Sigmoid colon (tissue), 7 donors: ENCODE results near the gene INAVA. TPM values are rescaled to one million over a fixed set of nuclear protein-coding genes. Genes with fewer than 3 reads are reported as not detected.
"Not testable (repeated sequence)": the region's sequence is repeated elsewhere in the genome, so short reads cannot be mapped to it uniquely, and the experiment has no call there.

Experiments used
- DNase-seq: peaks from one replicate; pipeline ENCODE4 v3.0.0-alpha.2; 2019
- H3K27ac ChIP-seq, 4 donors: fragments of 200-600 bp; sonication (generic); one replicate each; pipeline ENCODE4 v1.5.1; 2016 to 2019; ENCODE audit warnings: mild to moderate bottlenecking in 1 of 4
- H3K27me3 ChIP-seq, 3 donors: fragments of 200-600 bp; sonication (generic); one replicate each; pipeline ENCODE4 v1.5.1; 2019; ENCODE audit warnings: mild to moderate bottlenecking in 1 of 3
- H3K36me3 ChIP-seq, 4 donors: fragments of 200-600 bp; sonication (generic); one replicate each; pipeline ENCODE4 v1.5.1; 2016 to 2019
- H3K4me1 ChIP-seq, 4 donors: fragments of 200-600 bp; sonication (generic); one replicate each; pipeline ENCODE4 v1.5.1; 2017 to 2019
- H3K4me3 ChIP-seq, 4 donors: fragments of 200-600 bp; sonication (generic); one replicate each; pipeline ENCODE4 v1.5.1; 2017 to 2019; ENCODE audit warnings: mild to moderate bottlenecking in 2 of 4, moderate library complexity in 1 of 4
- H3K9me3 ChIP-seq, 4 donors: fragments of 200-600 bp in 3 of 4; sonication (generic) in 3 of 4; one replicate each; pipeline versions ENCODE4 v1.5.1 to v1.6.1; 2013 to 2019
- EP300 ChIP-seq, 4 donors: sonication (generic); formaldehyde crosslinking; IDR thresholded peaks; one replicate each; pipeline ENCODE4 v1.6.1; 2017; ENCODE audit warnings: antibody characterized with exemption in 4 of 4
- POLR2A ChIP-seq, 2 donors: fragments of 450-650 bp; IDR thresholded peaks; one replicate each; pipeline ENCODE4 v1.6.1; 2016; ENCODE audit warnings: antibody characterized with exemption in 2 of 2, mild to moderate bottlenecking in 2 of 2, moderate library complexity in 2 of 2
- POLR2AphosphoS5 ChIP-seq, 4 donors: sonication (generic); formaldehyde crosslinking; IDR thresholded peaks; one replicate each; pipeline ENCODE4 v1.6.1; 2017; ENCODE audit warnings: antibody characterized with exemption in 4 of 4
- WGBS, 2 donors: extraction: QIAGEN DNeasy Blood & Tissue Kit; methylation state at CpG; one replicate each; pipeline ENCODE4 v1.1.7; 2013; 5-methylcytosine and 5-hydroxymethylcytosine counted together
- intact Hi-C: fragments of 100-400 bp; cut with DNase I; formaldehyde crosslinking; loops from one replicate; pipeline ENCODE4 v1.15.1; 2023
- polyA plus RNA-seq, 3 donors: library from polyadenylated mRNA; stranded (reverse); fragments of 200-250 nt; gene quantifications; one replicate each; pipeline ENCODE4 v1.2.3, GENCODE V29; 2013
- total RNA-seq, 4 donors: library from RNA; depleted of rRNA; stranded (reverse); fragments of >200 nt; gene quantifications; one replicate each; pipeline ENCODE4 v1.1.0, GENCODE V29; 2016
- TF ChIP-seq, protein P1 (sequence below), 4 experiments: fragments of 450-650 bp in 3 of 4; fragments of 200-600 bp in 1 of 4; IDR thresholded peaks; one replicate each; pipeline ENCODE4 v1.5.1; 2016 to 2019; ENCODE audit warnings: antibody characterized with exemption in 4 of 4, mild to moderate bottlenecking in 3 of 4, moderate library complexity in 2 of 4
- donor health status: healthy with polysubstance abuse.
- donor health status: Bipolar disorder and iron deficiency.
- donor health status: healthy.

Gene INAVA
- total and polyA plus RNA-seq, 7 donors: 0.27 to 176 (median 1.4) TPM

DNA sequence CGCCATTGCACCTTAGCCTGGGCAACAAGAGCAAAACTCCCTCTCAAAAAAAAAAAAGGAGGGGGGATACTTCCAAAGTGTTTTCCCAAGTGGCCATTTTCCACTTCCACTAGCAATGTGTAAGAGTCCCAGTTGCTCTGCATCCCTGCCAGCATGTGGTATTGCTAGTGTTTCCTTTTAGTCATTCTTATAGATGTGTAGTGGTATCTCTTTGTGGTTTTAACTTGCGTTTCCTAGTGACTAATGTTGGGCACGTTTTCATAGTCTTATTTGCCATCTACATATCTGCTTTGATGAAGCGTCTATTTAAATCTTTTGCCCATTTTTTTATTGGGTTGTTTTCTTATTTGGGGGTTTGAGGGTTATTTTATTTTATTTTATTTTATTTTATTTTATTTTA, 31.1 kb downstream of the INAVA start:
- H3K4me1 ChIP-seq: no peaks in the 10 kb centered on the region
- no peaks in the 10 kb centered on the region for H3K27me3 ChIP-seq
- 61 to 81% methylated on average over 4 of the region's 4 CpGs for WGBS, 2 donors
- H3K27ac ChIP-seq: no peak overlapping the region
- intact Hi-C loops: no loop called here
- no peaks in the 10 kb centered on the region for H3K9me3 ChIP-seq
- TF ChIP-seq POLR2AphosphoS5 (IDR thresholded peaks at IDR 0.05): no peak
- no peak for TF ChIP-seq EP300 (IDR thresholded peaks at IDR 0.05)
- no peak for TF ChIP-seq POLR2A (IDR thresholded peaks at IDR 0.05)
- TF ChIP-seq, protein P1, sequence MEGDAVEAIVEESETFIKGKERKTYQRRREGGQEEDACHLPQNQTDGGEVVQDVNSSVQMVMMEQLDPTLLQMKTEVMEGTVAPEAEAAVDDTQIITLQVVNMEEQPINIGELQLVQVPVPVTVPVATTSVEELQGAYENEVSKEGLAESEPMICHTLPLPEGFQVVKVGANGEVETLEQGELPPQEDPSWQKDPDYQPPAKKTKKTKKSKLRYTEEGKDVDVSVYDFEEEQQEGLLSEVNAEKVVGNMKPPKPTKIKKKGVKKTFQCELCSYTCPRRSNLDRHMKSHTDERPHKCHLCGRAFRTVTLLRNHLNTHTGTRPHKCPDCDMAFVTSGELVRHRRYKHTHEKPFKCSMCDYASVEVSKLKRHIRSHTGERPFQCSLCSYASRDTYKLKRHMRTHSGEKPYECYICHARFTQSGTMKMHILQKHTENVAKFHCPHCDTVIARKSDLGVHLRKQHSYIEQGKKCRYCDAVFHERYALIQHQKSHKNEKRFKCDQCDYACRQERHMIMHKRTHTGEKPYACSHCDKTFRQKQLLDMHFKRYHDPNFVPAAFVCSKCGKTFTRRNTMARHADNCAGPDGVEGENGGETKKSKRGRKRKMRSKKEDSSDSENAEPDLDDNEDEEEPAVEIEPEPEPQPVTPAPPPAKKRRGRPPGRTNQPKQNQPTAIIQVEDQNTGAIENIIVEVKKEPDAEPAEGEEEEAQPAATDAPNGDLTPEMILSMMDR (IDR thresholded peaks at IDR 0.05): no peak
- DNase-seq: no peak
- no peak overlapping the region for H3K4me3 ChIP-seq
- H3K36me3 ChIP-seq: no peaks in the 10 kb centered on the region

DNA sequence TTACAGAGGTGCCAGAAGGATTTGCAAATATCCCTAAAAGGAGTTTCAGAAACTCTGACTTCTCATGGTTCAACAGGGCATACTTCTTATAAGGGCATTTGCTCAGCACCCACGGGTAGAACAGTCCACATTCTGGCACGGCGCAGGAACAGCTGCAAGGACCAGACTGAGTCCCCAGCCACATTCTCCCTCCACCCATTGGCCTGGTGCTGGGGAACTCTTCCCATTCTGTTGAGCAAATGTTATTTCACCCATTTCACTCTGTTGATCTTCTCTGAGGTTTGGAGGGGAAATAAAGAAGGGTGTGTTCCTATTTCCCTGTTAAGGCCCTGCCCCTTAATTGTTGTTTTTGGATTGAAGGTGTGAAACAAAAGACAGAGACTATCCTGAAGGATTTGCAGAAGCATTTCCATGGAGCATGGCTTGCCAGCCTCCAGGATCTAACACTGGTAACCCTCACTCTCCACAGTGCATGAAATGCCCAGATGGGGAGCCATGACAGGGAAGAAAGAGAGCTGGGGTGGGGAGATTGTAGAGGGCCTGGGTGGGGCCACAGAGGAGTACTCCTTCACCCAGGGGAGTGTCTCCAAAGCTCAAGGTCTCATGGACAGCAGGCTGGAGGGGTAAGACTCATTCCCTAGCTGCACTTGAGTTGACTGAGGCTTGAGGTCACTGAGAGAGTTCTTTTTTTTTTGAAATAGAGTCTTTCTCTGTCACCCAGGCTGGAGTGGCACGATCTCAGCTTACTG, 35.0 kb downstream of the INAVA start:
- WGBS, 2 donors: 42 to 71% methylated on average over 4 of the region's 4 CpGs
- H3K36me3 ChIP-seq: no peaks in the 10 kb centered on the region
- DNase-seq: peak; percentile 12
- H3K27me3 ChIP-seq: no peaks in the 10 kb centered on the region
- H3K4me3 ChIP-seq: no peak overlapping the region
- no peaks in the 10 kb centered on the region for H3K4me1 ChIP-seq
- no peak for TF ChIP-seq EP300 (IDR thresholded peaks at IDR 0.05)
- TF ChIP-seq, protein P1 (IDR thresholded peaks at IDR 0.05): no peak
- no peak for TF ChIP-seq POLR2AphosphoS5 (IDR thresholded peaks at IDR 0.05)
- TF ChIP-seq POLR2A (IDR thresholded peaks at IDR 0.05): no peak
- intact Hi-C loops: no loop called here
- no peaks in the 10 kb centered on the region for H3K9me3 ChIP-seq
- H3K27ac ChIP-seq: no peak overlapping the region

DNA sequence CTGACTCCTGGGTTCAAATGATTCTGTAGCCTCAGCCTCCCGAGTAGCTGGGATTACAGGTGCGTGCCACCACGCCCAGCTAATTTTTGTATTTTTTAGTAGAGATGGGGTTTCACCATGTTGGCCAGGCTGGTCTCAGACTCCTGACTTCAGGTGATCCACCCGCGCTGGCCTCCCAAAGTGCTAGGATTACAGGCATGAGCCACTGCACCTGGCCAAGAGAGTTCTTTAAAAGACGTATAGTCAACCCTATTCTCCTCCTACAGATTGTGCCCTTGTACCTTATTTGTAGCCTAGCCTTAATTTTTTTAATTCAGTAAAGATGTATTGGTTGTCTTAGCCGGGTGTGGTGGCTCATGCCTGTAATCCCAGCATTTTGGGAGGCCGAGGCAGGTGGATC, 35.6 kb downstream of the INAVA start:
- H3K9me3 ChIP-seq, H3K4me3 ChIP-seq, H3K36me3 ChIP-seq, DNase-seq, H3K4me1 ChIP-seq, intact Hi-C loops, H3K27me3 ChIP-seq, H3K27ac ChIP-seq: not testable (repeated sequence)
- 83 to 92% methylated on average over 8 of the region's 8 CpGs for WGBS, 2 donors

DNA sequence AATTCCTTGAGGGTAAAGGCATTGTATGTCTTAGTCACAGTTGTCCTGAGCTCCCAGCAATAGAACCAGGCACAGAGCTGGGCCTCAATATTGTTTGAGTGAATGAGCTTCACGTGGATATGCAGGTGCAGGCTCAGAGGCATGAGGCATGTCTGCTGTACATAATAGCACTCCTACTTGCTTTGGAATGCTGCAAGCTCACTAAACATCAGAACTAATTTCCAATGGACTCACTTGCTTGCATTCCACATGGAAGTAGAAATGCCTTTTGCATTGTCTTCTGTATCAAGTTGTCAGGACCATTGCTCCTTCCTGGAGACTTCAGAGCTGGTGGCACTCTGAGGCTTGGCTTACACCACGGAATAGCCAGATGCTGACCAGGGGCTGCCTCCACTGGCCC, 37.1 kb downstream of the INAVA start:
- Histone ChIP-seq H3K9me3 (no peaks in the 10 kb centered on the region), H3K4me1 (no peaks in the 10 kb centered on the region), H3K36me3 (no peaks in the 10 kb centered on the region), H3K4me3 (no peak overlapping the region), H3K27ac (no peak overlapping the region), H3K27me3 (no peaks in the 10 kb centered on the region)
- no peak for TF ChIP-seq POLR2AphosphoS5 (IDR thresholded peaks at IDR 0.05)
- no peak for TF ChIP-seq POLR2A (IDR thresholded peaks at IDR 0.05)
- TF ChIP-seq, protein P1 (IDR thresholded peaks at IDR 0.05): no peak
- no peak for TF ChIP-seq EP300 (IDR thresholded peaks at IDR 0.05)
- 90 to 91% methylated on average over 2 of the region's 2 CpGs for WGBS, 2 donors
- intact Hi-C loops: no loop called here
- no peak for DNase-seq

DNA sequence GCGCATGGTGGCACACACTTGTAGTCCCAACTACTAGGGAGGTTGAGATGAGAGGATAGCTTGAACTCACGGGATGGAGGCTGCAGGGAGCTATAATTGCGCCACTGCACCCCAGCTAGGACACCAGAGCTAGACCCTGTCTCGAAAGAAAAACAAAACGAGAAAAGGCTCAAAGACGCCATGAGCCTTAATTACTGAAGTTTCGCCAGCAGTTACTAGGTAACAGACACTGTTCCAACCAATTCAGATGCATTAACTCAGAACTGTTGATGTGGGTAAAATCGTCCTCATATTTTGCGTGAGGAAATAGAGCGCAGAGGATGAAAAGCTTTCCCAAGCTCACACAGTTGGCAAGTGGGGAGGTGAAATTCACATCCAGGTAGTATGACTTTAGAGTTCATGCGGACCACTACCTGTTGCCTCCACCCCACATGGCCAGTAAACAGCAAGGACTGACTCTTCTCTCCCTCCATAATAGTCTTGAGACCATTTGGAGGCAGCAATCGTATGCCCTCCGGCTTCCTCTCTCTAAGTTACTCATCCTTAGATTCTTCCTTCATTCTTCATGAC, 40.1 kb downstream of the INAVA start:
- intact Hi-C loops: no loop called here
- H3K36me3 ChIP-seq: no peaks in the 10 kb centered on the region
- no peak for DNase-seq
- H3K9me3 ChIP-seq: no peaks in the 10 kb centered on the region
- TF ChIP-seq POLR2AphosphoS5 (IDR thresholded peaks at IDR 0.05): no peak
- TF ChIP-seq, protein P1 (IDR thresholded peaks at IDR 0.05): no peak
- H3K27me3 ChIP-seq: no peaks in the 10 kb centered on the region
- 93 to 95% methylated on average over 13 of the region's 13 CpGs for WGBS, 2 donors
- H3K4me3 ChIP-seq: no peak overlapping the region
- no peak overlapping the region for H3K27ac ChIP-seq
- H3K4me1 ChIP-seq: no peaks in the 10 kb centered on the region

DNA sequence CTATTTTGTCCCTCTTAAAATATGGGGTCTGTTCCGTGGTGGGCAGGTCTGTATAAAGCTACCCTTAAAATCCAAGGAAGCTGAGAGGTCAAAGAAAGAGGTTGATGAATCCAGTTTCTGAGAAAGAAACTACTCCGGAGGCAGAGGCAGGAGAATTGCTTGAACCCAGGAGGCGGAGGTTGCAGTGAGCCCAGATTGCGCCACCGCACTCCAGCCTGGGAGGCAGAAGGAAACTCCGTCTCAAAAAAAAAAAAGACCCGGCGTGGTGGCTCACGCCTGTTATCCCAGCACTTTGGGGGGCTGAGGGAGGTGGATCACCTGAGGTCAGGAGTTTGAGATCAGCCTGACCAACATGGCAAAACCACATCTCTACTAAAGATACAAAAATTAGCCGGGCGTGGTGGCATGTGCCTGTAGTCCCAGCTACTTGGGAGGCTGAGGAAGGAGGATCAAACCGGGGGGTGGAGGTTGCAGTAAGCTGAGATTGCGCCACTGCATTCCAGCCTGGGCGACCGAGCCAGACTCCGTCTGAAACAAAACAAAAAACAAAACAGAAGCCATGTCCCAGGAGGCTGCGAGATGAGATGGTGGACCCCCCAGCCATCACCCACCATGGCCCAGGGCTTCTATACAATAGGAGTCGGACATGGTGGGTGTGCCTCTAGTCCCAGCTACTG, 40.7 kb downstream of the INAVA start:
- H3K9me3 ChIP-seq, intact Hi-C loops, H3K27ac ChIP-seq, H3K4me1 ChIP-seq, H3K4me3 ChIP-seq, DNase-seq, H3K36me3 ChIP-seq, H3K27me3 ChIP-seq: not testable (repeated sequence)
- WGBS, 2 donors: 90 to 95% methylated on average over 18 of the region's 18 CpGs
